Endothelial cell of umbilical vein (primary cell): Measurements from ENCODE around the gene PPP1R12A.

Experiments
- EZH2 ChIP-seq: IDR thresholded peaks from 2 replicates; pipeline ENCODE4 v1.6.1; 2012; ENCODE audit warnings: borderline replicate concordance, low read depth, mild to moderate bottlenecking, moderate library complexity, low read length, inconsistent platforms; ENCODE audit not compliant: severe bottlenecking
- GATA2 ChIP-seq: IDR thresholded peaks from 2 replicates; pipeline ENCODE4 v1.7.0; 2011; ENCODE audit warnings: low read depth, mild to moderate bottlenecking, moderate library complexity, mixed read lengths, low read length; ENCODE audit not compliant: insufficient read length, insufficient read depth
- JUN ChIP-seq: IDR thresholded peaks from 2 replicates; pipeline ENCODE4 v1.6.1; 2011; ENCODE audit warnings: borderline replicate concordance, low read depth; ENCODE audit not compliant: insufficient read length, insufficient read depth
- POLR2A ChIP-seq: IDR thresholded peaks from 2 replicates; pipeline ENCODE4 v1.6.1; 2012; ENCODE audit warnings: low read depth, mild to moderate bottlenecking, control low read depth, low read length
- POLR2AphosphoS5 ChIP-seq: IDR thresholded peaks from 2 replicates; pipeline ENCODE4 v1.6.1; 2012; ENCODE audit warnings: low read depth, mild to moderate bottlenecking, control low read depth, low read length, moderate library complexity; ENCODE audit not compliant: insufficient read depth
- TF ChIP-seq, protein P1 (sequence below), 2 donors: IDR thresholded peaks; 1 replicate in 1 of 2; 2 replicates in 1 of 2; pipeline ENCODE4 v1.5.1; 2011; ENCODE audit warnings: low read length in 2 of 2, mild to moderate bottlenecking in 2 of 2, moderate library complexity in 2 of 2, control low read depth in 1 of 2, inconsistent platforms in 1 of 2, low read depth in 1 of 2; ENCODE audit not compliant: insufficient read depth in 1 of 2; ENCODE audit errors: extremely low read depth in 1 of 2
- TF ChIP-seq, protein P2 (sequence below): IDR thresholded peaks from 2 replicates; pipeline ENCODE4 v1.6.1; 2011; ENCODE audit not compliant: insufficient read depth, insufficient read length

DNA sequence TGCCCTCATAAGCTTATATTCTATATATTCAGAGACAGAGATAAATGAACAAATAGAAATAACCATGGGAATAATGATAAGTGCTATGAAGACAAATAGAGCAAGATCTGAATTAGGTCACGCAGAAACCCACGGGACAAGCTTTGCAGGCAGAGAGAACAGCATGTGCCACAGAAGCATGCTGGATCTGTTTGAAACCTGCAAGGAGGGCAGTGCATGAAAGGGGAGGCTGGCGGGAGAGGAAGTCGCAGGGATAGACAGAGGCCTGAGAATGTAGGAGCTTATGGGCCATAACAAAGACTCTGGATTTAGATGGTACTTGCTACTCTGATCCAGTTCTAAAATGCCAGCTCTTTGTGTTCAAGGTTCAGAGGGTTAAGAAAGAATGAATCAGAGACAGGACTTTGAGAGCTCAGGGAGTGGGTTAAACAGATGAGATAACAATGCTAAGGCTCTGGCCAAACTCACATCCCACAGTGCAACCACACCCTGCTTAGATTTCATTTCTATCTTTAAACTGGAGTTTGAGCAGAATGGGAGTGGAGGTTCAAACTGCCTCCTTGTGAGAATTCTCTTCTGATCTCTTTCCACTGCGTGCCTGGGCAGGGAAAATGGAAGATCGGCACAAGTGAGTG lies 49.2 kb upstream of the PPP1R12A start:
- TF ChIP-seq, protein P1, sequence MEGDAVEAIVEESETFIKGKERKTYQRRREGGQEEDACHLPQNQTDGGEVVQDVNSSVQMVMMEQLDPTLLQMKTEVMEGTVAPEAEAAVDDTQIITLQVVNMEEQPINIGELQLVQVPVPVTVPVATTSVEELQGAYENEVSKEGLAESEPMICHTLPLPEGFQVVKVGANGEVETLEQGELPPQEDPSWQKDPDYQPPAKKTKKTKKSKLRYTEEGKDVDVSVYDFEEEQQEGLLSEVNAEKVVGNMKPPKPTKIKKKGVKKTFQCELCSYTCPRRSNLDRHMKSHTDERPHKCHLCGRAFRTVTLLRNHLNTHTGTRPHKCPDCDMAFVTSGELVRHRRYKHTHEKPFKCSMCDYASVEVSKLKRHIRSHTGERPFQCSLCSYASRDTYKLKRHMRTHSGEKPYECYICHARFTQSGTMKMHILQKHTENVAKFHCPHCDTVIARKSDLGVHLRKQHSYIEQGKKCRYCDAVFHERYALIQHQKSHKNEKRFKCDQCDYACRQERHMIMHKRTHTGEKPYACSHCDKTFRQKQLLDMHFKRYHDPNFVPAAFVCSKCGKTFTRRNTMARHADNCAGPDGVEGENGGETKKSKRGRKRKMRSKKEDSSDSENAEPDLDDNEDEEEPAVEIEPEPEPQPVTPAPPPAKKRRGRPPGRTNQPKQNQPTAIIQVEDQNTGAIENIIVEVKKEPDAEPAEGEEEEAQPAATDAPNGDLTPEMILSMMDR (IDR thresholded peaks at IDR 0.05; ENCODE audit: extremely low read depth in 1 of 2, insufficient read depth in 1 of 2, low read depth in 1 of 2, low read length in 2 of 2): no peak
- no peak for TF ChIP-seq JUN
- TF ChIP-seq, protein P2, sequence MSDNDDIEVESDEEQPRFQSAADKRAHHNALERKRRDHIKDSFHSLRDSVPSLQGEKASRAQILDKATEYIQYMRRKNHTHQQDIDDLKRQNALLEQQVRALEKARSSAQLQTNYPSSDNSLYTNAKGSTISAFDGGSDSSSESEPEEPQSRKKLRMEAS: no peak
- TF ChIP-seq EZH2: no peak
- TF ChIP-seq POLR2A: no peak
- TF ChIP-seq POLR2AphosphoS5: no peak
- no peak for TF ChIP-seq GATA2
